Activated naive CD4-positive, alpha-beta T cell treated with anti-CD3 and anti-CD28 coated beads, Interleukin-2, amount 50 U/mL, for 16 hours (primary cell): ENCODE measurements around the gene FBXW12.
A peak's percentile ranks its signal among the peaks of the same experiment; 100 is the strongest.

Experiments
- DNase-seq: peaks from one replicate; pipeline ENCODE4 v3.0.0-alpha.2; 2020

FBXW12 gene

GRCh38 chr3:48423241-48423882 lies 51.3 kb downstream of the FBXW12 start:
- no peak for DNase-seq

- DNase-seq: no peak
These were observed 52.1 kb downstream of the FBXW12 start for GRCh38 chr3:48423883-48424695.

- no peak for DNase-seq
These were observed 53.3 kb downstream of the FBXW12 start for GRCh38 chr3:48425281-48425812.

- no peak for DNase-seq
These were observed 54.4 kb downstream of the FBXW12 start for GRCh38 chr3:48426401-48426909.

GRCh38 chr3:48426944-48427629 lies 55.1 kb downstream of the FBXW12 start:
- no peak for DNase-seq

GRCh38 chr3:48427630-48427962 lies 55.6 kb downstream of the FBXW12 start:
- DNase-seq: no peak

GRCh38 chr3:48428088-48428571 lies 56.1 kb downstream of the FBXW12 start:
- no peak for DNase-seq

- peak; percentile 19 for DNase-seq
These were observed 56.7 kb downstream of the FBXW12 start for GRCh38 chr3:48428572-48429316.

GRCh38 chr3:48429317-48429959 lies 57.4 kb downstream of the FBXW12 start:
- peak; percentile 64 for DNase-seq

GRCh38 chr3:48429960-48430707 lies 58.1 kb downstream of the FBXW12 start, which contains the start of gene PLXNB1:
Gene PLXNB1 (minus strand): TSS chr3:48430086. CDS start chr3:48424611, 5,475 bp downstream.
- peak; percentile 24 for DNase-seq

- no peak for DNase-seq
These were observed 58.7 kb downstream of the FBXW12 start for GRCh38 chr3:48430708-48431101.

- DNase-seq: no peak
These were observed 59.4 kb downstream of the FBXW12 start for GRCh38 chr3:48431224-48432029.

- no peak for DNase-seq
These were observed 60.7 kb downstream of the FBXW12 start for GRCh38 chr3:48432411-48433371.

GRCh38 chr3:48433472-48434118 lies 61.6 kb downstream of the FBXW12 start:
- no peak for DNase-seq

- DNase-seq: no peak
These were observed 62.7 kb downstream of the FBXW12 start for GRCh38 chr3:48434591-48435222.

GRCh38 chr3:48435223-48435595 lies 63.2 kb downstream of the FBXW12 start:
- DNase-seq: no peak

GRCh38 chr3:48435774-48436476 lies 63.9 kb downstream of the FBXW12 start:
- DNase-seq: peak; percentile 83

- DNase-seq: no peak
These were observed 64.4 kb downstream of the FBXW12 start for GRCh38 chr3:48436477-48436787.
